NCI-H2029 (cell line): ENCODE data around the gene PC.

Source experiments
- DNase-seq: peaks from one replicate; lab custom pipeline; 2025; lab: John Stamatoyannopoulos, UW

PC gene

GRCh38 chr11:66853242-66854229 is 104.6 kb downstream of the PC start:
- no peak for DNase-seq

DNA sequence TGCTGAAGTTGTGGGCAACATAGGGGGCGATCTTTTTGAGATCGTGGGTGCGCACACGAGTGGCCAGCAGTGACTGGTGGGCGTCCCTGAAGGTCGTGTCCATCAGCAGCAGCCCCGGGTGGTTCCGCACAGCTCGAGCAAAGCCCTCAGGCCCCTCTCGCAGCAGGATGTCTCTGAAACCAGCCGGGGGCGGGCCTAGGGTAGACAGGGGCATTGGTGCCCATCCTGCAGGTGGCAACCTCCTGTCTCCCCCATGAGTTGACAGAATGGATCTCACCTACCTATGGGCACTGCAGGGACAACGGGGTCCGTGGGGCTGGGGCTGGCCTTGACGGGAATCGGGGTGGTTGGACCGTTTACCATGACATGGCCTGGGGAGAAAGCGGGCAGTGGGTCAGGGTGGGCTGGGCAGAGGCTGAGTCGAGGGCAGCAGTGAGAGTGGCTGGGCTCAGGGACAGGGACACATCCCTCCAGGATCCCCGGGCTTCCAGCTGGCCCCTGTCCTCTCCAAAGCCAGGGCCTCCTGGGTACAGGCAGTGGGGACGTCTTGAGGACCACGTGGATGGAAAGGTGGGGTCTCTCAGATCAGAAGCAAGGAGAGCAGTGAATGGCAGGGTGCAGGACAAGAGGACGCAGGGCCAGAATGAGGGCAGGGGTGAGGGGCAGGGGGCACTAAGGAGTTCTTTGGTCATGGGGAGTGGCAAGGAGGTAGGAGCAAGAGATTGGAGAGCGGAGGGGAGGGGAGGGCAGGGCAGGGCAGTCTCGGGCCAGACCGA is 105.5 kb downstream of the PC start:
- DNase-seq: no peak

DNA sequence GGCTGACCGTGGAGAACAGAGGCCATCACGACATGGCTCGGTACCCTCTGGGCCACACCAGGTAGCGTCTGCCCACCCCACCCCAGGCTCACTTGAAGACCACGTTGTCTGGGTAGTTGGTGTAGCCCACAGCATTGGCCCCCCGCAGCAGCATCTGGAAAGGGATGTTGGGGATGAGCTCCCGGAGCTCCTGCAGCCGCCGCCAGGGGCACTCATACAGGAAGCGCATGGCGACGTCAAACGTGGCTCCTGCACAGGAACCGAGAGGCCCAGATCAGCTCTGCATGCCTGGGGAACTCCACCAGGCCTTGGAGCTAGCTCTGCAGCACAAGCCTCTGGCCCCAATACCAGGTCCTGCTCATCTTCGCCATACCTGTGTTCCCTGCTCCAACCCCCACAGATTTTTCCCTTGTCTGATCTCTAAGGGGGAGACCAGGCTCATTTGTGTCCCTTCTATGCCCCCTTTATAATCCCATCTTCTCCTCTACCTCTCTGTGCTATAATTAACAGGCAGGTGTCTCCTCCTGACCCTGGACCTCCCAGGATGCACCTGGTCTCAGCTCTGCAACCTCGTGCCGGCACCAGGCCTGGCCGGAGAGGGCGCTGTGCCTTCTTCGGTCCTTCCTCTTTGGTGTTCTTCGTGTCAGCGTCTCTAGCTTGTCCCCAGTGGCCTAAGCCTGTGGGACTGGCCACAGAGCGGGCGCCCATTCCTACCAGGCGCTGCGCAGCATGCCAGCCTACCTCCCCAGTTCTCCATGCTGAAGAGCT is 106.3 kb downstream of the PC start:
- no peak for DNase-seq

GRCh38 chr11:66851239-66851596 is 107.0 kb downstream of the PC start:
- no peak for DNase-seq

DNA sequence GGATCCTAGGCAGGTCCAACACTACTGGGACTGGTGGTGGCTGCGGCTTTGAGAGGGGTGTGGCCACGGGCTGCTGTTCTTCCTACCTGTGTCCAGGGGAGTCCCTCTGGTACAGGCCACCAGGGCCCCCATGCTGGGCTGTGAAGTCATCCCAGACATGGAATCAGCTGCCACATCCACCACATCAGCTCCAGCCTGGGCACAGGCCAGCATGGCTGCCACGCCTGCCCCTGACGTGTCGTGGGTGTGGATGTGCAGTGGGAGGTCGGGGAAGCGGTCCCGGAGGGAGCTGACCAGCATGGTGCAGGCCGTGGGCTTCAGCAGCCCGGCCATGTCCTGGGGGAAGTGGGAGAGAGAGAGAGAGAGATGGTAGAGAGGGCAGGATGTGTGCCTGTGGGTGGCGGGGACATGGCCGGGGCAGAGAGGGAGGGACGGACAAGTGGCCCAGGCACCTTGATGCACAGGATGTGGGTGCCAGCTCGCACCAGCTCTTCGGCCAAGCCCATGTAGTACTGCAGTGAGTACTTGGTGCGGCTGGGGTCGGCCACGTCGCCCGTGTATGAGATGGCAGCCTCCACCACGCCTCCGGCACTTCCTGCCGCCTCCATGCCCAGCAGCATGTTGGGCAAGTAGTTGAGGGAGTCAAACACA is 107.5 kb downstream of the PC start:
- DNase-seq: no peak

DNA sequence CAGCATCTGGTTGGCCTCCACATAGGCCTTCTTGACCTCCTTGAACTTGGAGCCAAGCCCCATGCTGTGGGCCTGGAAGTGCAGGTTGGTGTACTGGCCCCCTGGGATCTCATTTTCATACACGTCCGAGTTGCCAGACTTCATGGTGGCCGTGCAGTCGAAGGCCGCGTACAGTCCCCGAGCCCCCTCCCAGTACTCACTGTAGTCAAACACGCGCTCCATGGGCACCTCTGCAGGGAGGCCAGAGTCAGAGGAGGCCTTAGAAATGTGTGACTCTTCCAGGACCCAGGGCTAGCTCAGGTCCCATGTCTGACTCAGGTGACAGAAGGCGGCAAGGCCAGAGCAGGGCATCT is 108.0 kb downstream of the PC start:
- no peak for DNase-seq

- no peak for DNase-seq
These were observed 108.5 kb downstream of the PC start for GRCh38 chr11:66849501-66850234.

DNA sequence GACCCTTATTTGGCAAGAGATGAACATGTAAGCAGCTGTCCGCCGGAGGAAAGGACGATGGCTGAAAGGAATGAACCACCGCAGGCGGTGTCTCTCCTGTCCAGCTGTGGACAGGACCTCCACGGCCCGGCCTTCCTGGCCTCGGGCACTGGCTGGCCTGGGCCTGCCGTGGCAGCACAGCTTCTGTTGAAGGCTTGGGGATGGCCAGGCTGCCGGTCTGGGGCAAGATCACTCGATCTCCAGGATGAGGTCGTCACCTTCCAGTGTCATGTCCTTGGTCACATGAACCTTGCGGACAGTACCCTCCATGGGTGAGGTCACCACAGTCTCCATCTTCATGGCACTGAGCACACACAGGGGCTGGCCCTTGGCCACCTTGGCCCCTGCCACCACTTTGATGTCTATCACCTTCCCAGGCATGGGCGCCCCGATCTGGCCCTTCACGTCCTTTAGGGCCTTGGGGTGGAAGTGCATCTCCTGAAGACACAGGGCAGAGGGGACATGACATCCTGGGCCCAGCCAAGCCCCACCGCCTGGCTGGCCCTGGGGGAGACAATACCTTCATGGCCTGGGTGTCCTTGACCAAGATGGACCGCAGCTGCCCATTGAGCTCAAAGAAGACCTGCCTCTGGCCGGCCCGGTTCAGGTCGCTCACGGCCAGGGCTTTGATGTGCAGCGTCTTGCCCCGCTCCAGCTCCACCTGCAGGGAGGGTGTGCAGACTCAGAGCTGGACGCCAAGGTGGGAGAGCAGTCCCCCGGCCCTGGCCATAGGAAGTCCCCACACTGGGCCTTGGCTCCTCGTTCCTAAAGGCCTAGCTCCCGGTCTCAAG is 109.3 kb downstream of the PC start:
- no peak for DNase-seq

DNA sequence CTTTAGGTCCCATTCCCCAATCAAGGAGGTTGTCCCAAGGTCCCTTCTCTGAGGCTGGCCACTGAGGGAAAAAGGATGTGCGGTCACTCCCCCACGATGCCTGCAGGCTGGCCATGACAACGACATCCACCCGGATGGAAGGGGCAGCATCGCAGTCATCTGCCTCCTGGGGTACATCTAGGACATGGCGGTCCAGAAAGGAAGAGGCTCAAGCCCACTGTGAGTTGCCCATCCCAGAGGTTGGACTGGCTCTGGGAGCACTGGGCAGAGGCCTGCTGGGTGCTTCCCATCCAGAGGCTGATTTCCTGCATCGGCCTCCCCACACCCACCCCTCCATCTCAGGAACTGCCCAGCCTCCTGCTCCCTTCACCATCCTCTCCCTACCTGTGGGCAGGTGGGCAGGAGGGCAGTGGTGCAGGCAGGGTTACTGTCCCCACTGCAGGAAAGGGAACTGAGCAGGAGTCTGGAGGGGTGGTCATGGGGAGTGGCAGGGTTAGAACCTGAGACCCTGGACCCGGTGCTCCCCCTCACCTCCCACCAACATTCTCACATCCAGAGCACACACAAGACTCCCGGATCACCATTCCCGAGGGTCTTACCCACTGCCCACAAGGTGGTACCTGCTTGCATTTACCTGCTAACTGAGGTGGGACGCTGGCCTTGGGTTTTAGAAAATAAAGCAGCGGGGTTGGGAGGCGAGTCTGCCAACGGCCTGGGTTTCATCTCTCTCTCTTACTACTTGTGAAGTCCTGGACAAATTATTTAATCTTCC is 110.5 kb downstream of the PC start:
- no peak for DNase-seq

- DNase-seq: no peak
These were observed 111.5 kb downstream of the PC start for GRCh38 chr11:66846671-66847091.

DNA sequence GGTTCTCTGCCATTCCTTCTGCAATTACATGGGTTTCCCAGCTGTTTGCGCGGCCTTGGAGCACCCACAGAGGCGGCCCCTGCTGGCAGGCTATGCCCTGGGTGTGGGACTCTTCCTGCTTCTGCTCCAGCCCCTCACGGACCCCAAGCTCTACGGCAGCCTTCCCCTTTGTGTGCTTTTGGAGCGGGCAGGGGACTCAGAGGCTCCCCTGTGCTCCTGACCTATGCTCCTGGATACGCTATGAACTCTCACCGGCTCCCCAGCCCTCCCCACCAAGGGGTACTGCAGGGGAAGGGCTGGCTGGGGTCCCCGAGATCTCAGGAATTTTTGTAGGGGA is 112.3 kb downstream of the PC start:
- no peak for DNase-seq

DNA sequence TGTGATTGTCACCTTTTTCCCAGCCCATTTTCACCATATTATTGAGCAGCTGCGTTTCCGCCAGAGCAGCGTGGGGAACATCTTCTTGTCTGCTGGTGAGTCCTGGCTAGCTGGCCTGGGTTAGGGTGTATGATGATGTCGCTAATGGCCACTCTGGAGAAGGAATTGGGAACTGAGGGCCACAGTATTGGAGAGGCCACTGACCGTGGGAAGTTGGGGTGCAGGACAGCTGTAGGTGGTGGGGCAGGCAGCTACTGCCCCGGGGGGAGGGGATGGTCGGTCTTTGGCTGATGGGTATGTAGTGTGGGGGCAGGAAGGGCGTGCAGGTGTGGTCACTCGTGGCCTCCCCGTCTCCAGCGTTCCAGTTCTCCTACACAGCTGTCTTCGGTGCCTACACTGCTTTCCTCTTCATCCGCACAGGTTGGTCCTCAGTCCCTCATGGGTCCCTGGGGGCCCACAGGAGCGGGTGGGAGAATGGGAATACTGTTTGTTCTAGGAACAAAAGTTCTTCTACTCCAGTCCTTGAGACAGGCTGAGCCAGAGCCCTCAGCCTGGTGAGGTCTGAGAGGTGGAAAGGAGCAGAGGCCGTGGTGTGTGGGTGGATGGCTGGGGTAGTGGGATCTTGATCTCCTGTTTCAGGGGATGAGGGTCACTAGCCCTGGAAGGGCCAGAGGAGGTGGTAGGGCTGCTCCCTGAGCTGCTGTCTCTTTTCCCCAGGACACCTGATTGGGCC is 112.9 kb downstream of the PC start:
- no peak for DNase-seq

DNA sequence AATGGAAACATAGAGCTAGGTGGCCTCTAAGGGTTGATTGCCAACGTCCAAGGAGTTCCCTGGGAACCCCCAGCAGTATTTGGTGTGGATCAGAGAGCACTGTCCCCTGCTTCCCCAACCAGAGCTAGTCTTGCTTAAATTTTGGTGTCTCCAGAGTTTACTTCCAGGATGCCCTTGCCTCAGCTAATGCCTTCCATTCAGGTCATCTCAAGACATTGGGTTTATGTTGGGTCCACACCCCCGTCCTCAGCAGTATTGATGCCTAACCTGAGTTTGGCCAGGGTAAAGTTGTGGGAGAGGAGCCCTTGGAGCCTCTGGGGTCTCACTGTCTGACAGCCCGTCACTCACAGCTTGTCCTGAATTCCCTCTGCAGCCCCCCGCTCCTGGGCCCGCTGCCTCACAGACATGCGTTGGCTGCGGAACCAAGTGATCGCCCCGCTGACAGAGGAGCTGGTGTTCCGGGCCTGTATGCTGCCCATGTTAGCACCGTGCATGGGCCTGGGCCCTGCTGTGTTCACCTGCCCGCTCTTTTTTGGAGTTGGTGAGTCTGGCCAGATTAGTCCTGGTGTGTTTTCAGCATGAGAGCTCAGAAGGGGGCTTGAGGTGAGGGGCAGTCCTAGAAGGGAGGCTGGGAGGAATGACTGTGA is 113.6 kb downstream of the PC start:
- DNase-seq: no peak

- no peak for DNase-seq
These were observed 114.2 kb downstream of the PC start for GRCh38 chr11:66843776-66844495.

- peak; percentile 80 for DNase-seq
These were observed 115.0 kb downstream of the PC start, which contains the start of gene RCE1 for GRCh38 chr11:66842896-66843775. TSS of gene RCE1 (plus strand) at chr11:66843441. CDS start at chr11:66843456, 15 bp downstream.

- no peak for DNase-seq
These were observed 115.7 kb downstream of the PC start for GRCh38 chr11:66842501-66842895.

GRCh38 chr11:66841861-66842260 is 116.3 kb downstream of the PC start:
- no peak for DNase-seq
